Fibroblast of mammary gland (primary cell): ENCODE measurements around the gene KIF16B.
A peak's percentile ranks its signal among the peaks of the same experiment; 100 is the strongest.
"Not testable (repeated sequence)": the region's sequence is repeated elsewhere in the genome, so short reads cannot be mapped to it uniquely, and the experiment has no call there.

Source experiments
- DNase-seq: peaks from one replicate; pipeline ENCODE4 v3.0.0-alpha.2; 2010; ENCODE audit warnings: low read depth
- H3K4me3 ChIP-seq: 2 replicates; pipeline ENCODE4 v1.5.1; 2011; ENCODE audit warnings: low read depth, mild to moderate bottlenecking, low read length, moderate library complexity; ENCODE audit not compliant: control insufficient read depth
- CTCF ChIP-seq: conservative IDR thresholded peaks from 2 replicates; pipeline ENCODE4 v1.5.1; 2011; ENCODE audit warnings: low read depth, low read length, inconsistent platforms; ENCODE audit not compliant: control insufficient read depth, insufficient read depth

KIF16B gene

GRCh38 chr20:16607364-16608276 is 34.4 kb upstream of the KIF16B start:
- no peak overlapping the region for H3K4me3 ChIP-seq
- no peak for DNase-seq
- no peak for TF ChIP-seq CTCF

DNA sequence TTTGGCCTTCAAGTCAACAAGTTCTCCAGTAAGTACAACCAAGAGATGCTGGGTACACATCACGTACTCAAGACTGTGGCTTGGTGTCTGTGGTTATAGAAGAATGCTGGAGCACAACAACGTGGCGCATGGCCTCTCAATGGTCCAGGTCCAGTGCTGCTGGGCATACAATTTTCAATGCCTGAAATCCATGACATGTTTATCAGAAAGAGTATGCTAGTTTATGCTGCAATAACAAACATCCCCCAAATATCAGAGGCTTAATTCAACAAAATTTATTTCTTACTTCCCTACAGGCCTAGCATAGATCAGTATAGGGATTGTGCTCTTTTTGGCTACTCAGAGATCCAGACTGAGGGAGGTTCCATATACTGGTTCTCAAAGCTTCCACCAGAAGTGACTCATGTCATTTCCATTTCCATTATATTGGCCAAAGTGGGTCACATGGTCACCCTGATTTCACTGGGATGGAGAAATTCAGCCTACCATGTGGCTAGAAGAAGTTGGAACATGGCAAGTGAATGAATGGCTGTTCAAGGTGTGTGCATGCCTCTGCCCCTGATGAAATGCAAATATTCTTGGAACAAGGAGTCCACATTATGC is 33.3 kb upstream of the KIF16B start:
- H3K4me3 ChIP-seq = no peak overlapping the region
- no peak for TF ChIP-seq CTCF
- DNase-seq = peak; percentile 3

DNA sequence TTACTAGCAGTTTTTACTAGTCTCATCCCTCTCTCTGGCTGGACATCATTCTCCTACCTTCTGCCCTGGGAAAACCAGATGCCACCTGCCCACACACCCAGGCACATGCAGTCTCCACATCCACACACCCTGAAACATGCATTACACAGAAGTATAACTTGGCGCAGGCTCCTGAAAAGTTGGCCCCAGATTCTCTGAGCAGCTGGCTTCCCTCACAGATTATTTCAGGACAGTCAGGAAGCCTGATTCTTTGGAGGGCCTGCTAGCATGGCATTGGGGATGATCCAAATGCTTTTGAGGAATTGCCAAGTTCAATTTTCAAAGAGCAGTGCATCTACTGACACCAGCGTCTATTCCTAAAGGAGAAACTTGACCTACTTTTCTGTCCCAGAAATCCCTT is 27.8 kb upstream of the KIF16B start:
- H3K4me3 ChIP-seq = no peak overlapping the region
- TF ChIP-seq CTCF = no peak
- DNase-seq = no peak

- no peak overlapping the region for H3K4me3 ChIP-seq
- TF ChIP-seq CTCF = no peak
- DNase-seq = no peak
These were observed 26.0 kb upstream of the KIF16B start for GRCh38 chr20:16599257-16599656.

- no peak overlapping the region for H3K4me3 ChIP-seq
- TF ChIP-seq CTCF = no peak
- DNase-seq = no peak
These were observed 23.7 kb upstream of the KIF16B start for GRCh38 chr20:16596991-16597390.

DNA sequence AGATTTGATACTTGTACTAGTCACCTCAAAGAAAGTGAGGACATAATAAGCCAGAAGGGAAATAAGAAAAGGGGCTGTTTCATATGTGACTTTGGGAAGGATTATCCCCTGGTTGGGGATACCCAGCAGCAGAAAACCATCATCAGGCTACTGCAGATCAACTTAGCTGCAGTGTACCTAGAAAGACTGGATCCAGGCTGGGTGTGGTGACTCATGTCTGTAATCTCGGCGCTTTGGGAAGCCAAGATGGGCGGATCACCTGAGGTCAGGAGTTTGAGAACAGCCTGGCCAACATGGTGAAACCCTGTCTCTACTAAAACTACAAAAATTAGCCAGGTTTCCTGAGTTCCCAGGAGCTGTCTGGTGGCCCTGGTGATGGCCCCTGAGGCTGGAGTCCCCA is 23.2 kb upstream of the KIF16B start:
- not testable (repeated sequence) for H3K4me3 ChIP-seq, DNase-seq

GRCh38 chr20:16595376-16595775 is 22.1 kb upstream of the KIF16B start:
- no peak for DNase-seq
- no peak overlapping the region for H3K4me3 ChIP-seq
- no peak for TF ChIP-seq CTCF
